ENCODE measurements around the gene NOL7.

Gene NOL7

GRCh38 chr6:13638014-13638413, 22.9 kb downstream of the NOL7 start:
- H3K4me3 ChIP-seq (ENCODE audit: low read length) = no peak overlapping the region
- peaks cover 5% of the 10 kb centered on the region for H3K36me3 ChIP-seq (ENCODE audit: control insufficient read depth, insufficient read depth, low read length)
- no peaks in the 10 kb centered on the region for H3K27me3 ChIP-seq (ENCODE audit: control insufficient read depth, insufficient read depth, low read length)
- H3K9ac ChIP-seq (ENCODE audit: low read length) = no peak overlapping the region
- no peak overlapping the region for H3K27ac ChIP-seq (ENCODE audit: low read depth, low read length)
- no peaks in the 10 kb centered on the region for H3K4me1 ChIP-seq (ENCODE audit: control insufficient read depth, insufficient read depth, low read length)

DNA sequence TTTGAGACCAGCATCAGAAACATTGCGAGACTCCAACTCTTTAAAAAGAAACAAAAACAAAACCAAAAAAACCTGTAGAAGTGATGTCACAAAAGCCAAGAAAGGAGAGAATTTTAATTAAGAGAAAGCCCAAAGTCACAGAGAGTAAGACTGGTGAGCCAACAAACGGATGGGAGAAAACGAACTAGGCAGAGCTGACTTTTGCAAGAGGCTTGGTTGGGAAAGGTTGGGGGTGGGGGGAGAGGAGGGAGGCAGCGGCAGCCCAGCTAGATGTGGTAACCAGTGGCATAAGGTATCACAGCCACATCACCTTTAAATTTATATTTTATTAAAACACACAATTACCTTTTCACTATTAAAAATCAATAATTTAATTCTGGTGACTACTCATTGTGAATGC, 23.5 kb downstream of the NOL7 start:
- no peak overlapping the region for H3K4me3 ChIP-seq (ENCODE audit: low read length)
- no peaks in the 10 kb centered on the region for H3K4me1 ChIP-seq (ENCODE audit: control insufficient read depth, insufficient read depth, low read length)
- H3K36me3 ChIP-seq (ENCODE audit: control insufficient read depth, insufficient read depth, low read length) = peaks cover 5% of the 10 kb centered on the region
- no peaks in the 10 kb centered on the region for H3K27me3 ChIP-seq (ENCODE audit: control insufficient read depth, insufficient read depth, low read length)
- no peak overlapping the region for H3K27ac ChIP-seq (ENCODE audit: low read depth, low read length)
- no peak overlapping the region for H3K9ac ChIP-seq (ENCODE audit: low read length)

- no peak overlapping the region for H3K27ac ChIP-seq (ENCODE audit: low read depth, low read length)
- peaks cover 5% of the 10 kb centered on the region for H3K36me3 ChIP-seq (ENCODE audit: control insufficient read depth, insufficient read depth, low read length)
- H3K4me3 ChIP-seq (ENCODE audit: low read length) = no peak overlapping the region
- no peaks in the 10 kb centered on the region for H3K27me3 ChIP-seq (ENCODE audit: control insufficient read depth, insufficient read depth, low read length)
- no peaks in the 10 kb centered on the region for H3K4me1 ChIP-seq (ENCODE audit: control insufficient read depth, insufficient read depth, low read length)
- no peak overlapping the region for H3K9ac ChIP-seq (ENCODE audit: low read length)
Observed at GRCh38 chr6:13641315-13641714, 26.2 kb downstream of the NOL7 start.

DNA sequence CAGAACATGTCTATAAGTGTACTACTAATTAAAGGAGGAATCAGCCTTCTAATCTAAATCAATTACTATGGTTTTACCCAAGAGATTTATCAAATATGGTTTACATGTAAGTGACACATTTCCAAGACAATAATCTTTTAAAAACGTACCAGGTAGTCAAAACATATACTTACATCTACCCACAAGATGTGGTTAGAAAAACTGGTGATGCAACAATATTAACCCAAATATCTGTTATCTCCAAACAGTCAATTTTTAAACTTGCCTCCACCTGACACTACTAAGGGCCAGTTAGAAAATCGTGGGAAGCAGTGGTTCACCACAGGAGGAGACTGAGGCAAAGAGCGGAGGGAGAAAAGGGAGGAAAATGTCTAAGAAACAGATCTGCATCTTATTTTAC, 28.0 kb downstream of the NOL7 start:
- Histone ChIP-seq H3K9ac (ENCODE audit: low read length) (no peak overlapping the region), H3K36me3 (ENCODE audit: control insufficient read depth, insufficient read depth, low read length) (peaks cover 5% of the 10 kb centered on the region), H3K27me3 (ENCODE audit: control insufficient read depth, insufficient read depth, low read length) (no peaks in the 10 kb centered on the region), H3K4me3 (ENCODE audit: low read length) (no peak overlapping the region), H3K4me1 (ENCODE audit: control insufficient read depth, insufficient read depth, low read length) (no peaks in the 10 kb centered on the region), H3K27ac (ENCODE audit: low read depth, low read length) (no peak overlapping the region)

GRCh38 chr6:13648850-13649249, 33.7 kb downstream of the NOL7 start:
- H3K9ac ChIP-seq (ENCODE audit: low read length) = no peak overlapping the region
- H3K4me3 ChIP-seq (ENCODE audit: low read length) = no peak overlapping the region
- no peaks in the 10 kb centered on the region for H3K27me3 ChIP-seq (ENCODE audit: control insufficient read depth, insufficient read depth, low read length)
- no peaks in the 10 kb centered on the region for H3K4me1 ChIP-seq (ENCODE audit: control insufficient read depth, insufficient read depth, low read length)
- no peak overlapping the region for H3K27ac ChIP-seq (ENCODE audit: low read depth, low read length)
- no peaks in the 10 kb centered on the region for H3K36me3 ChIP-seq (ENCODE audit: control insufficient read depth, insufficient read depth, low read length)

GRCh38 chr6:13649393-13649792, 34.3 kb downstream of the NOL7 start:
- Histone ChIP-seq H3K27me3 (ENCODE audit: control insufficient read depth, insufficient read depth, low read length) (no peaks in the 10 kb centered on the region), H3K9ac (ENCODE audit: low read length) (no peak overlapping the region), H3K36me3 (ENCODE audit: control insufficient read depth, insufficient read depth, low read length) (no peaks in the 10 kb centered on the region), H3K4me3 (ENCODE audit: low read length) (no peak overlapping the region), H3K27ac (ENCODE audit: low read depth, low read length) (no peak overlapping the region), H3K4me1 (ENCODE audit: control insufficient read depth, insufficient read depth, low read length) (no peaks in the 10 kb centered on the region)

DNA sequence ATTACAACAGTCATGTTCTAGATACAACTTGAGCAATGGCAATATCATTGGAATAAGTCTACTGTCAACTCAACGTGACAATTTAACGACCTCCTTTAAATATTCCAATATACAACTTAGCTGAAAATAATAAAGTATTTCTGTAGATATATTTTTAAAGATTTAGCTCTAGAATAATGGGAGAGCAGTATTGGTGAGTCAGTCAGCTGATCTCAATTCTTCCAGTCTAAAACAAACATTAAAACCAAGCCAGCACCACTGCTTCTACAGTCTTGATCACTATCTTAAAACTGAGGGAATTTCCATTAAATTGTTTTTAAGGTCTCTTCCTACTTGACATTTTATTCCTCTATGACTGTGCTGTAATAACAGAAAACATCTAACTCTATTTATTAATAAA, 38.2 kb downstream of the NOL7 start:
- H3K27ac ChIP-seq (ENCODE audit: low read depth, low read length) = no peak overlapping the region
- H3K36me3 ChIP-seq (ENCODE audit: control insufficient read depth, insufficient read depth, low read length) = no peaks in the 10 kb centered on the region
- no peak overlapping the region for H3K9ac ChIP-seq (ENCODE audit: low read length)

GRCh38 chr6:13654496-13654895, 39.4 kb downstream of the NOL7 start:
- no peaks in the 10 kb centered on the region for H3K36me3 ChIP-seq (ENCODE audit: control insufficient read depth, insufficient read depth, low read length)
- no peaks in the 10 kb centered on the region for H3K4me1 ChIP-seq (ENCODE audit: control insufficient read depth, insufficient read depth, low read length)
- no peak overlapping the region for H3K27ac ChIP-seq (ENCODE audit: low read depth, low read length)
- H3K9ac ChIP-seq (ENCODE audit: low read length) = no peak overlapping the region
- no peaks in the 10 kb centered on the region for H3K27me3 ChIP-seq (ENCODE audit: control insufficient read depth, insufficient read depth, low read length)
- no peak overlapping the region for H3K4me3 ChIP-seq (ENCODE audit: low read length)

More for the DNA sequence above, 38.2 kb downstream of the NOL7 start:
- H3K4me1 ChIP-seq (ENCODE audit: control insufficient read depth, insufficient read depth, low read length) = no peaks in the 10 kb centered on the region
- H3K27me3 ChIP-seq (ENCODE audit: control insufficient read depth, insufficient read depth, low read length) = no peaks in the 10 kb centered on the region
- H3K4me3 ChIP-seq (ENCODE audit: low read length) = no peak overlapping the region

- Histone ChIP-seq H3K9ac (ENCODE audit: low read length) (no peak overlapping the region), H3K27ac (ENCODE audit: low read depth, low read length) (no peak overlapping the region), H3K36me3 (ENCODE audit: control insufficient read depth, insufficient read depth, low read length) (no peaks in the 10 kb centered on the region), H3K27me3 (ENCODE audit: control insufficient read depth, insufficient read depth, low read length) (no peaks in the 10 kb centered on the region), H3K4me1 (ENCODE audit: control insufficient read depth, insufficient read depth, low read length) (no peaks in the 10 kb centered on the region), H3K4me3 (ENCODE audit: low read length) (no peak overlapping the region)
Observed at GRCh38 chr6:13655700-13656099, 40.6 kb downstream of the NOL7 start.

DNA sequence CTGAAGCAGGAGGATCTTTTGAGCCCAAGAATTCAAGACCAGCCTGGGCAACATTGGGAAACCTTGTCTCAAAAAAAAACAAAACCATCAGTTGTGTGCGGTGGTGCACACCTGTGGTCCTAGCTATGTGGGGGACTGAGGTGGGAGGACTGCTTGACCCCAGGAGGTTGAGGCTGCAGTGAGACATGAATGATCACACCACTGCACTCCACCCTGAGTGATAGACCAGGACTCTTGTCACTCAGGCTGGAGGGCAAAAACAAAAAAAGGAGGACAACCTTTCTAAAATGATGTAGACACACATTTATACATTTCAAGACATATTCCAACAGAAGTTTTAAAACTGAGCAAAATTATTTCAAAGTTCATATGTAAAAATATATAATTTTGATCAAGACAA, 45.1 kb downstream of the NOL7 start:
- no peaks in the 10 kb centered on the region for H3K36me3 ChIP-seq (ENCODE audit: control insufficient read depth, insufficient read depth, low read length)
- H3K9ac ChIP-seq (ENCODE audit: low read length) = no peak overlapping the region
- H3K4me3 ChIP-seq (ENCODE audit: low read length) = no peak overlapping the region
- no peak overlapping the region for H3K27ac ChIP-seq (ENCODE audit: low read depth, low read length)
- no peaks in the 10 kb centered on the region for H3K27me3 ChIP-seq (ENCODE audit: control insufficient read depth, insufficient read depth, low read length)
- peaks cover 7% of the 10 kb centered on the region for H3K4me1 ChIP-seq (ENCODE audit: control insufficient read depth, insufficient read depth, low read length)

- no peaks in the 10 kb centered on the region for H3K27me3 ChIP-seq (ENCODE audit: control insufficient read depth, insufficient read depth, low read length)
- no peaks in the 10 kb centered on the region for H3K36me3 ChIP-seq (ENCODE audit: control insufficient read depth, insufficient read depth, low read length)
Observed at GRCh38 chr6:13660893-13661292, 45.8 kb downstream of the NOL7 start.

DNA sequence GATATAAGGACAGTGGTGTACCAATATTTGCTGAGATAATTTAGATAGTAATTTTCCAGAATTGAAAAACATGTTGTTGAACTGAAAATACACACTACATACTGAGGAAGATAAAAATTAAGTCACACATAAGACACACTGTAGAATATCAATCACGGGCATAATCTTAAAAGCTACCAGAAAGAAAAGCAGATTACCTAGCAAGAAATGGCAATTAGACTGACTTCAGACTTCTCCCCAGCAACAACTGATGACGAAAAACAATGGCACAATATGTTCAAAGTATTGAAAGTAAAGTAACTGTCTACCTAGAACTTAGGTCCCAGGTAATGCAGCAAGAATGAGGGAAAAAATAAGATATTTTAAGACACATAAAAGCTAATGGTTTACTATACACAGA, 46.5 kb downstream of the NOL7 start:
- Histone ChIP-seq H3K4me3 (ENCODE audit: low read length) (no peak overlapping the region), H3K9ac (ENCODE audit: low read length) (no peak overlapping the region), H3K36me3 (ENCODE audit: control insufficient read depth, insufficient read depth, low read length) (no peaks in the 10 kb centered on the region), H3K4me1 (ENCODE audit: control insufficient read depth, insufficient read depth, low read length) (peaks cover 7% of the 10 kb centered on the region), H3K27ac (ENCODE audit: low read depth, low read length) (no peak overlapping the region), H3K27me3 (ENCODE audit: control insufficient read depth, insufficient read depth, low read length) (no peaks in the 10 kb centered on the region)

More at GRCh38 chr6:13660893-13661292, 45.8 kb downstream of the NOL7 start:
- no peak overlapping the region for H3K4me3 ChIP-seq (ENCODE audit: low read length)
- no peak overlapping the region for H3K9ac ChIP-seq (ENCODE audit: low read length)
- no peak overlapping the region for H3K27ac ChIP-seq (ENCODE audit: low read depth, low read length)
- H3K4me1 ChIP-seq (ENCODE audit: control insufficient read depth, insufficient read depth, low read length) = peaks cover 7% of the 10 kb centered on the region

GRCh38 chr6:13662651-13663334, 47.7 kb downstream of the NOL7 start:
- no peaks in the 10 kb centered on the region for H3K27me3 ChIP-seq (ENCODE audit: control insufficient read depth, insufficient read depth, low read length)
- peaks cover 7% of the 10 kb centered on the region for H3K4me1 ChIP-seq (ENCODE audit: control insufficient read depth, insufficient read depth, low read length)
- H3K9ac ChIP-seq (ENCODE audit: low read length) = no peak overlapping the region
- H3K4me3 ChIP-seq (ENCODE audit: low read length) = no peak overlapping the region
- H3K36me3 ChIP-seq (ENCODE audit: control insufficient read depth, insufficient read depth, low read length) = no peaks in the 10 kb centered on the region
- H3K27ac ChIP-seq (ENCODE audit: low read depth, low read length) = no peak overlapping the region

Data from rectal smooth muscle tissue (tissue), 1 donor.